Fibroblast of pulmonary artery (primary cell): ENCODE data around the gene ADGRL3.

ENCODE experiments used
- DNase-seq: peaks from one replicate; pipeline ENCODE4 v3.0.0-alpha.2; 2010; ENCODE audit warnings: low read depth
- H3K4me3 ChIP-seq: replicated peaks from 2 replicates; pipeline ENCODE4 v1.5.1; 2011; ENCODE audit warnings: low read depth, mild to moderate bottlenecking, control low read depth, low read length, moderate library complexity
- CTCF ChIP-seq: IDR thresholded peaks from 2 replicates; pipeline ENCODE4 v1.5.1; 2011; ENCODE audit warnings: mild to moderate bottlenecking, control low read depth, low read length, inconsistent platforms; ENCODE audit errors: missing control alignments

Gene ADGRL3

GRCh38 chr4:61320631-61321030, 120.5 kb downstream of the ADGRL3 start:
- no peak overlapping the region for H3K4me3 ChIP-seq
- no peak for DNase-seq
- no peak for TF ChIP-seq CTCF

GRCh38 chr4:61332693-61333092, 132.6 kb downstream of the ADGRL3 start:
- H3K4me3 ChIP-seq: no peak overlapping the region
- DNase-seq: peak; percentile 10
- no peak for TF ChIP-seq CTCF

- no peak for TF ChIP-seq CTCF
- no peak for DNase-seq
- H3K4me3 ChIP-seq: no peak overlapping the region
Measured at GRCh38 chr4:61333490-61333889, 133.4 kb downstream of the ADGRL3 start.

GRCh38 chr4:61335241-61335763, 135.2 kb downstream of the ADGRL3 start:
- DNase-seq: no peak
- no peak for TF ChIP-seq CTCF
- no peak overlapping the region for H3K4me3 ChIP-seq

GRCh38 chr4:61336488-61336887, 136.4 kb downstream of the ADGRL3 start:
- TF ChIP-seq CTCF: no peak
- no peak for DNase-seq
- no peak overlapping the region for H3K4me3 ChIP-seq

GRCh38 chr4:61336916-61337315, 136.8 kb downstream of the ADGRL3 start:
- no peak for TF ChIP-seq CTCF
- no peak overlapping the region for H3K4me3 ChIP-seq
- no peak for DNase-seq

GRCh38 chr4:61342061-61342460, 141.9 kb downstream of the ADGRL3 start:
- TF ChIP-seq CTCF: no peak
- H3K4me3 ChIP-seq: no peak overlapping the region
- DNase-seq: no peak
